ENCODE results near the gene SUSD6. TPM values are rescaled to one million over a fixed set of nuclear protein-coding genes. Genes with fewer than 3 reads are reported as not detected.

Gene SUSD6
- total RNA-seq, 2 experiments from 2014 or later: 69.9 to 72.2 TPM

- H3K36me3 Mint-ChIP-seq: peaks cover 21% of the 10 kb centered on the region
- peak; percentile 85 for DNase-seq
- POLR2A ChIA-PET: interaction anchor here (0.6 to 3.6 kb wide), 14 partner anchors 8 to 73 kb away, joined by 3 to 25 read pairs (median 4); partner anchors contain the start of gene SUSD6
- CTCF ChIA-PET: interaction anchor here (1.0 to 3.4 kb wide), 11 partner anchors 9 to 80 kb away, joined by 3 to 21 read pairs (median 4); partner anchors contain the start of gene SUSD6
- H3K27me3 Mint-ChIP-seq: no peaks in the 10 kb centered on the region
- peak overlapping the region; percentile 57 for H3K4me3 Mint-ChIP-seq
- peaks cover 86% of the 10 kb centered on the region for H3K4me1 Mint-ChIP-seq (ENCODE audit: low read depth)
- no peaks in the 10 kb centered on the region for H3K9me3 Mint-ChIP-seq
- intact Hi-C loops (cut with micrococcal nuclease): loop anchor here (1.0 to 2.0 kb wide), 6 partner anchors 9 to 72 kb away; no protein-coding TSS in a partner anchor
- peak overlapping the region; percentile 96 for H3K27ac Mint-ChIP-seq
These were observed 73.8 kb downstream of the SUSD6 start for GRCh38 chr14:69685218-69685616.

- no peaks in the 10 kb centered on the region for H3K9me3 Mint-ChIP-seq
- ChIA-PET POLR2A (interaction anchor here (1.0 to 3.6 kb wide), 12 partner anchors 9 to 74 kb away, joined by 3 to 25 read pairs (median 4); partner anchors contain the start of gene SUSD6), CTCF (interaction anchor here (1.0 to 3.4 kb wide), 9 partner anchors 9 to 81 kb away, joined by 3 to 21 read pairs (median 4); partner anchors contain the start of gene SUSD6)
- H3K4me1 Mint-ChIP-seq (ENCODE audit: low read depth): peaks cover 83% of the 10 kb centered on the region
- intact Hi-C loops (cut with micrococcal nuclease): loop anchor here (1.0 to 2.0 kb wide), 6 partner anchors 9 to 73 kb away; no protein-coding TSS in a partner anchor
- no peaks in the 10 kb centered on the region for H3K27me3 Mint-ChIP-seq
- H3K4me3 Mint-ChIP-seq: peak overlapping the region; percentile 57
- peak overlapping the region; percentile 96 for H3K27ac Mint-ChIP-seq
- DNase-seq: peak; percentile 80
- peaks cover 26% of the 10 kb centered on the region for H3K36me3 Mint-ChIP-seq
These were observed 74.3 kb downstream of the SUSD6 start for GRCh38 chr14:69685716-69686115.

GRCh38 chr14:69687606-69688298 lies 76.4 kb downstream of the SUSD6 start:
- DNase-seq: no peak
- intact Hi-C loops (cut with micrococcal nuclease): no loop called here
- Mint-ChIP-seq H3K4me1 (ENCODE audit: low read depth) (peaks cover 71% of the 10 kb centered on the region), H3K27me3 (no peaks in the 10 kb centered on the region), H3K9me3 (no peaks in the 10 kb centered on the region), H3K4me3 (no peak overlapping the region), H3K27ac (peak overlapping the region; percentile 57), H3K36me3 (peaks cover 22% of the 10 kb centered on the region)
- ChIA-PET CTCF (interaction anchor here (1.1 to 1.6 kb wide), 2 partner anchors 11 to 39 kb away, joined by 3 read pairs; no protein-coding TSS in a partner anchor), POLR2A (interaction anchor here (0.6 to 2.3 kb wide), 3 partner anchors 10 to 32 kb away, joined by 3 to 8 read pairs (median 6); no protein-coding TSS in a partner anchor)

- DNase-seq: no peak
- H3K27ac Mint-ChIP-seq: peak overlapping the region; percentile 57
- peaks cover 69% of the 10 kb centered on the region for H3K4me1 Mint-ChIP-seq (ENCODE audit: low read depth)
- intact Hi-C loops (cut with micrococcal nuclease): no loop called here
- CTCF ChIA-PET: interaction anchor here (1.1 to 1.6 kb wide), 2 partner anchors 11 to 39 kb away, joined by 3 read pairs; no protein-coding TSS in a partner anchor
- no peaks in the 10 kb centered on the region for H3K27me3 Mint-ChIP-seq
- H3K9me3 Mint-ChIP-seq: no peaks in the 10 kb centered on the region
- H3K4me3 Mint-ChIP-seq: no peak overlapping the region
- POLR2A ChIA-PET: interaction anchor here (1.9 to 2.3 kb wide), 2 partner anchors 10 to 22 kb away, joined by 6 to 8 read pairs; no protein-coding TSS in a partner anchor
- peaks cover 22% of the 10 kb centered on the region for H3K36me3 Mint-ChIP-seq
These were observed 76.9 kb downstream of the SUSD6 start for GRCh38 chr14:69688299-69688649.

- H3K27ac Mint-ChIP-seq: peak overlapping the region; percentile 34
- peaks cover 69% of the 10 kb centered on the region for H3K4me1 Mint-ChIP-seq (ENCODE audit: low read depth)
- H3K36me3 Mint-ChIP-seq: peaks cover 25% of the 10 kb centered on the region
- POLR2A ChIA-PET: no interaction called here
- CTCF ChIA-PET: interaction anchor here (0.8 kb wide), 1 partner anchor 86 kb away, joined by 3 read pairs; no protein-coding TSS in a partner anchor
- H3K9me3 Mint-ChIP-seq: no peaks in the 10 kb centered on the region
- no peak overlapping the region for H3K4me3 Mint-ChIP-seq
- DNase-seq: no peak
- intact Hi-C loops (cut with micrococcal nuclease): no loop called here
- no peaks in the 10 kb centered on the region for H3K27me3 Mint-ChIP-seq
These were observed 78.6 kb downstream of the SUSD6 start for GRCh38 chr14:69690042-69690441.

- Mint-ChIP-seq H3K27me3 (no peaks in the 10 kb centered on the region), H3K27ac (peak overlapping the region; percentile 15), H3K4me3 (no peak overlapping the region), H3K4me1 (ENCODE audit: low read depth) (peaks cover 74% of the 10 kb centered on the region), H3K9me3 (no peaks in the 10 kb centered on the region), H3K36me3 (peaks cover 25% of the 10 kb centered on the region)
- intact Hi-C loops (cut with micrococcal nuclease): no loop called here
- CTCF ChIA-PET: interaction anchor here (0.6 kb wide), 1 partner anchor 108 kb away, joined by 4 read pairs; no protein-coding TSS in a partner anchor
- DNase-seq: no peak
- POLR2A ChIA-PET: interaction anchor here (1.4 kb wide), 1 partner anchor 80 kb away, joined by 3 read pairs; no protein-coding TSS in a partner anchor
These were observed 81.2 kb downstream of the SUSD6 start for GRCh38 chr14:69692594-69692993.

DNA sequence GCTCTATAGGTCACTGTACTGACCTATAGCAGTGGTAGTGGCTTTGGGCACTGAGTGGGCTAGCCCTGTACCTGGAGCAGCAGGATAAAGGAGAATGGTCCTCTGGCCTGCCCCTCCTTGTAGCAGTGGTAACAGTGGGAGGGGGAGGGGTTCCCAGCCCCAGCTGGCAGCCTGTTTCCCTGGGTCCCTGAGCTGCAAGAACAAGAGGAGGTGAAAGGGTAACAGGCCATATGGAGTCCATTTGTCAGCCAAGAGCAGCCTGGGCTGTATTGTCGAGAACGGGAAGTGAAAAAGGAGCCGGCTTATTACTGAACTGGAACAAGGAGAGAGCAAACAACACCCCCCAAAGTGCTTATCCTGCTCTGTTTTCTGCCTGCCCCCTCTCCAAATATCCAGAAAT lies 81.7 kb downstream of the SUSD6 start:
- H3K9me3 Mint-ChIP-seq: no peaks in the 10 kb centered on the region
- peaks cover 25% of the 10 kb centered on the region for H3K36me3 Mint-ChIP-seq
- ChIA-PET POLR2A (interaction anchor here (1.4 kb wide), 1 partner anchor 81 kb away, joined by 3 read pairs; no protein-coding TSS in a partner anchor), CTCF (no interaction called here)
- H3K4me1 Mint-ChIP-seq (ENCODE audit: low read depth): peaks cover 73% of the 10 kb centered on the region
- DNase-seq: no peak
- H3K27me3 Mint-ChIP-seq: no peaks in the 10 kb centered on the region
- no peak overlapping the region for H3K4me3 Mint-ChIP-seq
- intact Hi-C loops (cut with micrococcal nuclease): no loop called here
- H3K27ac Mint-ChIP-seq: no peak overlapping the region

GRCh38 chr14:69693801-69694729 lies 82.7 kb downstream of the SUSD6 start:
- ChIA-PET POLR2A (no interaction called here), CTCF (interaction anchor here (1.3 kb wide), 1 partner anchor 89 kb away, joined by 3 read pairs; no protein-coding TSS in a partner anchor)
- intact Hi-C loops (cut with micrococcal nuclease): no loop called here
- Mint-ChIP-seq H3K9me3 (no peaks in the 10 kb centered on the region), H3K27me3 (no peaks in the 10 kb centered on the region), H3K4me1 (ENCODE audit: low read depth) (peaks cover 74% of the 10 kb centered on the region), H3K36me3 (peaks cover 26% of the 10 kb centered on the region), H3K27ac (peak overlapping the region; percentile 71), H3K4me3 (no peak overlapping the region)
- DNase-seq: no peak

GRCh38 chr14:69694730-69695281 lies 83.4 kb downstream of the SUSD6 start:
- H3K27me3 Mint-ChIP-seq: no peaks in the 10 kb centered on the region
- DNase-seq: no peak
- H3K27ac Mint-ChIP-seq: no peak overlapping the region
- H3K9me3 Mint-ChIP-seq: no peaks in the 10 kb centered on the region
- H3K4me1 Mint-ChIP-seq (ENCODE audit: low read depth): peaks cover 79% of the 10 kb centered on the region
- H3K4me3 Mint-ChIP-seq: no peak overlapping the region
- intact Hi-C loops (cut with micrococcal nuclease): no loop called here
- ChIA-PET POLR2A (interaction anchor here (1.0 kb wide), 1 partner anchor 18 kb away, joined by 4 read pairs; no protein-coding TSS in a partner anchor), CTCF (interaction anchor here (1.3 kb wide), 1 partner anchor 90 kb away, joined by 3 read pairs; no protein-coding TSS in a partner anchor)
- H3K36me3 Mint-ChIP-seq: peaks cover 27% of the 10 kb centered on the region

GRCh38 chr14:69695322-69696203 lies 84.2 kb downstream of the SUSD6 start:
- Mint-ChIP-seq H3K4me1 (ENCODE audit: low read depth) (peaks cover 81% of the 10 kb centered on the region), H3K9me3 (no peaks in the 10 kb centered on the region)

More at GRCh38 chr14:69695322-69696203, 84.2 kb downstream of the SUSD6 start:
- Mint-ChIP-seq H3K27ac (peak overlapping the region; percentile 59), H3K27me3 (no peaks in the 10 kb centered on the region), H3K4me3 (no peak overlapping the region), H3K36me3 (peaks cover 23% of the 10 kb centered on the region)
- ChIA-PET CTCF (no interaction called here), POLR2A (interaction anchor here (1.0 kb wide), 1 partner anchor 19 kb away, joined by 4 read pairs; no protein-coding TSS in a partner anchor)
- intact Hi-C loops (cut with micrococcal nuclease): loop anchor here (1.0 kb wide), 1 partner anchor 10 kb away; no protein-coding TSS in a partner anchor
- no peak for DNase-seq
